NCI-H774 (cell line): Measurements from ENCODE around the gene TGFBR3L.
"Not testable (repeated sequence)": the region's sequence is repeated elsewhere in the genome, so short reads cannot be mapped to it uniquely, and the experiment has no call there.

Experiments used
- DNase-seq: peaks from one replicate; lab custom pipeline; 2025; lab: John Stamatoyannopoulos, UW

TGFBR3L gene

DNA sequence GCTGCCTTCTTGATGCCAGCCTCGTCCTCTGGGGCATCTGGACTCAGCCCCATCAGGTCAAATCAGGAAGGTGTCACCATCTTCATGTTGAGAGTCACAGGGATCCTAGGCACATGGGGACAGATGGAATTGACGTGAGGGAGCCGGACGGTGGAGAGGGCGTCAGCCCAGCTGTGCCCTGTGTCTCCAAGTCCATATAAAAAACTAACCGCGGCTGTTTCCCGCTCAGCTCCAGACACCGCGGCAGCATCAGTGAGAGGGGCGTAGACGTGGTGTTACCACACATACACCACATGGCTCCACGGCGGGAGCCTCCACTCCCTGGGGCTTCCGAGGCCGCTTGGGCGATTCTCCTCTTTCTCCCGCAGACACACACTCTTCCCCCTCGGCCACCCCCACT, 34.8 kb upstream of the TGFBR3L start:
- no peak for DNase-seq

DNA sequence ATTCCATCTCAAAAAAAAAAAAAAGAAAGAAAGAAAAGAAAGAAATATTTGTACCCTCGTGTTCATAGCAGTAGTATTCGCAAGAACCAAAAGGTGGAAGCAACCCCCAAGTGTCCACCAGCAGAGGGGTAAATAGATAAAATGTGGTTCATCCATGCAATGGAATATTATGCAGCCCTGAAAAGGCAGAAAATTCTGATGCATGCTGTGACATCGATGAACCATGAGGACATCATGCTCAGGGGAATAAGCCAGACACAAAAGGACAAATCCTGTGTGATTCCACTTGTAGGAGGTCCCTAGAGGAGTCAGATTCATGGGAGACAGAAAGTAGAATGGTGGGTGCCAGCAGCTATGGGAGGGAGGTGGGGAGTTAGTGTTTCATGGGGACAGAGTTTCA, 32.7 kb upstream of the TGFBR3L start:
- DNase-seq = no peak

DNA sequence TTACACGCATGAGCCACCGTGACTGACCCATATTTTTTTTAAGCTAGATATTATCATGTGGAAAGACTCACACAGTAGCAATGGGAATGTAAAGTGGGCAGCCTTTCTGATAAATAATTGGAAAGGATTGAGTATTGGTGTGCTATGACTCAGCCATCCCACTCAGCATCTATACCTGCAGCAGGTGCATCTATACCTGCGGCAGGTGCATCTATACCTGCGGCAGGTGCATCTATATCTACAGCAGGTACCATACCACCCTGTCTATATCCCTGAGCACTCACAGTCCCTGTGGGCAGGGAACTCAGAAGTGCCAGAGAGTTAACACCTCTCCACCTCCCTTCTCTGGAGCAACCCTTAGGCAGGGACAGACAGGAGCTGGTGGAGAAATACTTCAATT, 31.5 kb upstream of the TGFBR3L start:
- no peak for DNase-seq

GRCh38 chr19:7883796-7884570, 30.6 kb upstream of the TGFBR3L start:
- DNase-seq = no peak

- no peak for DNase-seq
Measured at GRCh38 chr19:7885818-7886217, 28.8 kb upstream of the TGFBR3L start.

DNA sequence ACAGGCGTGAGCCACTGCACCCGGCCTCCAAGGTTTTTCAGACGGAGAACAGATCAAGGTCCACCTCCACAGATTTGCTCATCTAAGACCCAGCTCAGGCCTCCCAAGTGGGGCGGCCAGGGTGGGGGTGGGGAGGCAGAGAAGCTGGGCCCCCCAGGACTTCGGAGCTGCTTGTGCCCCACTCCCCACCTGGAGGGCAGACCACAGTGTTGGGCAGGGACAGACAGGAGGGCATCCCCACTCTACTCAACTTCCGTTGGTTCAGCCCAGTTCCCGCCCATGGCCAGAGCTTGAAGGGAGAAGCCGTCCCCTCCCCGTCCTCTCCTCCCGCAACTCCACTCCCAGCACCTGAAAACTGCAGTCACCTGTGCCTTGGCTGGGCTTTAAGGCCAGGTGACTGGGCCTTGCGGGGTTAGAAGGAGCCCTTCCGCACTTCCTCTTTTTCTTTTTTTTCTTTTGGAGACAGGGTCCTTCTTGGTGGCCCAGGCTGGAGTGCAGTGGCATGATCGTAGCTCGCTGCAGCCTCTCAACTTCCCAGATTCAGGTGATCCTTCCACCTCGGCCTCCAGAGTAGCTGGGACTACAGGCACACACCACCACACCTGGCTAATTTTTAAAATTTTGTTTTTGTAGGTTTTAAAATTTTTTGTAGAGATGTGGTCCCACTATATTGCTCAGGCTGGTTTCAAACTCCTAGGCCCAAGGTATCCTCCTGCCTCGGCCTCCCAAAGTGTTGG, 27.1 kb upstream of the TGFBR3L start:
- no peak for DNase-seq

DNA sequence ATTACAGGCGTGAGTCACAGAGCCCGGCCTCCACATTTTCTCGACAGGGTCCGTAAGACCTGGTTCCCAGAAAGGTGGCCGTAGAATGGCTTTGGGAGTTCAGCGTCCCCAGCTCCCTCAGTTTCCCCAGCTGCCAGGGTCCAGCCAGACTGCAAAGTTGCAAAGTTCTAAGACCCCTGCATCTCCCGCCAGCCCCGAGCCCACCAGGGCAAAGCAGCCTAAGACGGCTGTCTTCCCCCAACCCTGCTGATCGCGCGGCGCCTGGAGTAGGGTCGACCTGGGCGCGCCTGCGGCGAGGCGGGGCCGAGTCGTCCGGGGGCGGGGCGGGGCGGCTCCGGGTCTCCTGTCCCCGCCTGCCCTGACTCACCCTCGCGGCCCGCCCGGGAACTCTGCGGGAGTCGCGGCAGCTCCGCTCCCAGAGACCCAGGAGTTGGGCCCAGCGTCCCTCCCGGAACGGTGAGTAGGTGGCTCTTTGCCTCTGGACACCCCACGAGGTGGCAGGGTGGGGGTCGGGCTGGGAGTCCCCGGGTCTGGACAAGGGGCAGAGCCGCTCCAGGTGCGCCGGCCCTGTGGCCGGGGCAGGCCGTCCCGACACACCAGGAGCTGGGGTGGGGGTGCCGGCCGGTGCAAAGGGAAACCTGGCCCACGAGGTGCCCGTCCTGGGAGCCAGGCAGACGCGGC, 26.3 kb upstream of the TGFBR3L start, which contains the start of gene LRRC8E:
Gene LRRC8E, plus strand, starts transcription at position 366 of the 681 bp plus-strand sequence. CDS start 7,094 bp downstream, outside the sequence.
- peak; percentile 7 for DNase-seq

DNA sequence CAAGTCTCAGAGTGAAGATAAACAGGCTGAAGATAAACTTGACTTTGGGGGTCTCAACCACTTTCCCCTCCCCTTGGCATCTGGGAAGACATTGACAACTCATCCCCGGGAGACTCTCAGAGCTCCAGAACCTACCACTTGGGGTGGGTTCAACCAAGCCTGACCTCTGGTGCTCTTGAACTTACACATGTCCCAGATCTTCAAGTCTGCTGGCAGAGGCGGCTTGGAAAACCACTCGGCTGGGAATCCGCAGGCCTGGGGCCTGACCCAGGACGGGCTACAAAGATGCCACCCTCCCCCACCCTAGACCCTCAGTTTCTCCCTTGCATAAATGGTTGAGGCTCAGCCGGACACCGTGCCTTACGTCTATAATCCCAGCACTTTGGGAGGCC, 25.8 kb upstream of the TGFBR3L start:
- DNase-seq = no peak

DNA sequence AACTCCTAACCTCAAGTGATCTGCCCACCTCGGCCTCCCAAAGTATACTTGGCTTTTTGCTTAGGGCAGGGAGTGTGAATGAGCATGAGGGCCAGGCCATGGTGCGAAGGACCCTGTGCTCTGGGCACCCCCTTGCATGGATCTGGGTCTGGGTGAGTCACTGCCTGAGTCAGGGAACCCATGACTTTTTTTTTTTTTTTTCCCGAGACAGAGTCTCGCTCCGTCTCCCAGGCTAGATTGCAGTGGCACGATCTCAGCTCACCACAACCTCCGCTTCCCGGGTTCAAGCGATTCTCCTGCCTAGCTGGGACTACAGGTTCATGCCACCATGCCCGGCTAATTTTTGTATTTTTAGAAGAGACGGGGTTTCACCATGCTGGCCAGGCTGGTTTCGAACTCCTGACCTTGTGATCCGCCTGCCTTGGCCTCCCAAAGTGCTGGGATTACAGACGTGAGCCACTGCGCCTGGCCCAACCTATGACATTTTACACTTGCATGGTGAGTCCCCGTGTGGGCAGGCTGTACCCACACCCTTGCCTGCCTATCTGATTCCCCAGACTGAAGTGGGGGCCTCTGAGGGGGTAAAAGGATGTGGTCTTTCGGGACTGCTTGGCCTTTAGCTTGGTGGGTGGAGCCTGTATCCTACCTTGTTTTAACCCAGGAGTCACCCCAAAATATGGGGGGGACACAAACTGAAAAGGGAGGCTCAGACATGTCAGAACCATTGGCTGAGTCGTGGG, 21.1 kb upstream of the TGFBR3L start:
- not testable (repeated sequence) for DNase-seq

DNA sequence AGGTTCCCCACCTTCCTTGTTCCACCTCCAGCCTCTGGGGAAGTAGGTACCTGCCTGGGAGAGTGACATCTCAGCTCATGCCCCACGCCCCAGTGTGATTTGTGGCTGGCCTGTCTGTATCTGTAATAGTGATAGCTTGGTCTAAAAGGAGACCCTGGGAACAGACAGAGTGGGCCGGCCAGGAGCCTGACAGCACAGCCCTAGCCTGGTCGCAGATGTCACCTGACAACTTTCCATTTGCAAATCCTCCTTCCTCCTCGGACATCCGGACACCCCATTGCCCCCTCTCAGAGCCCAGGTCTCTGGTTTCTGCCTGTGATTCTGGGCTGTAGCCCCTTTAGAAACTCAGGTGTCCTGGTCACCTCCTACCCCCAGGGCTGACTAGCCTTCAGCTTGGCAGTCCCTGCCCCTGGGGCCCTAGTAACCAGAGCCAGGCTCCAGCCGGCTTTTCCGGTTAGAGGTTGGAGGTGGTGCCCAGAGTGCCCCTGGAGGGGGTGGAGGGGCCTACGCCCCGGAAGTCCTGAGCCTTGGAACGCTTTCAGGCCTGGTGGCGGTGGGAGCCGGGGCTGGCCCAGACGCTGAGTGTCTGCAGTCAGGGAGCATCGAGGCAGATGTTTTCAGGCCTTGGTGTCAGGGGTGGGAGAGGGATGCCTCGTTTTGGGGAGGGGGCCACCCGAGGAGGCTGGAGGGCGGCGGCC, 19.9 kb upstream of the TGFBR3L start:
- DNase-seq = no peak

DNA sequence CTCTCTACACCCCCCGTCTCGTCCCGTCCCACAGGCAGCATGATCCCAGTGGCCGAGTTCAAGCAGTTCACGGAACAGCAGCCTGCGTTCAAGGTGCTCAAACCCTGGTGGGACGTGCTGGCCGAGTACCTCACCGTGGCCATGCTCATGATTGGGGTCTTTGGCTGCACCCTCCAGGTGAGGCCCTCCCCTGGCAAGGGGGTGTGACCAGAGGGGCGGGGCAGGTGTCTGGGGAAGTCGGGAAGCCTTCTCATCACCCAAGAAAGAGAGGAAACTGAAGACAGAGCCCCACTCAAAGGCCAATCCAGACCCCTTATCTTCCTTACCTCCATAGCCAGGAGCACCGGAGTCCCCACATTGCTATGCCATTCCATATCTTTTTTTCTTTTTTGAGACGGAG, 19.1 kb upstream of the TGFBR3L start:
- no peak for DNase-seq

DNA sequence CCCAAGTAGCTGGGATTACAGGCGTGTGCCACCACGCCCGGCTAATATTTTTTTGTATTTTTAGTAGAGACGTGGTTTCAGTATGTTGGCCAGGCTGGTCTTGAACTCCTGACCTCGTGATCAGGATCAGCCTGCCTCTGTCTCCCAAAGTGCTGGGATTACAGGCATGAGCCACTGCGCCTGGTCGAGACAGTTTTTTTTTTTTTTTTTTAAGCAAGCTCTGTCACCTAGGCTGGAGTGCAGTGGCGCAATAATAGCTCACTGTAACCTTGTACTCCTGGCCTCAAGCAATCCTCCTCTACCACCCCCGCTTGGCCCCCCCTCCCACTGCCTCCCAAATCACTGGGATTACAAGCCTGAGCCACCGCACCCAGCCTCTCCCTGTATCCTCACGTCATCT, 17.3 kb upstream of the TGFBR3L start:
- DNase-seq = no peak

GRCh38 chr19:7898967-7899366, 15.7 kb upstream of the TGFBR3L start:
- DNase-seq = no peak

DNA sequence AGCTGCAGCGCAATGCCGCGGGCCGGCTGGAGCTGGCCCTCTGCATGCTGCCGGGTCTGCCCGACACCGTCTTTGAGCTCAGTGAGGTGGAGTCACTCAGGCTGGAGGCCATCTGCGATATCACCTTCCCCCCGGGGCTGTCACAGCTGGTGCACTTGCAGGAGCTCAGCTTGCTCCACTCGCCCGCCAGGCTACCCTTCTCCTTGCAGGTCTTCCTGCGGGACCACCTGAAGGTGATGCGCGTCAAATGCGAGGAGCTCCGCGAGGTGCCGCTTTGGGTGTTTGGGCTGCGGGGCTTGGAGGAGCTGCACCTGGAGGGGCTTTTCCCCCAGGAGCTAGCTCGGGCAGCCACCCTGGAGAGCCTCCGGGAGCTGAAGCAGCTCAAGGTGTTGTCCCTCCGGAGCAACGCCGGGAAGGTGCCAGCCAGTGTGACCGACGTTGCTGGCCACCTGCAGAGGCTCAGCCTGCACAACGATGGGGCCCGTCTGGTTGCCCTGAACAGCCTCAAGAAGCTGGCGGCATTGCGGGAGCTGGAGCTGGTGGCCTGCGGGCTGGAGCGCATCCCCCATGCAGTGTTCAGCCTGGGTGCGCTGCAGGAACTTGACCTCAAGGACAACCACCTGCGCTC, 14.8 kb upstream of the TGFBR3L start:
- no peak for DNase-seq

- no peak for DNase-seq
Measured at GRCh38 chr19:7900401-7900870, 14.2 kb upstream of the TGFBR3L start.

DNA sequence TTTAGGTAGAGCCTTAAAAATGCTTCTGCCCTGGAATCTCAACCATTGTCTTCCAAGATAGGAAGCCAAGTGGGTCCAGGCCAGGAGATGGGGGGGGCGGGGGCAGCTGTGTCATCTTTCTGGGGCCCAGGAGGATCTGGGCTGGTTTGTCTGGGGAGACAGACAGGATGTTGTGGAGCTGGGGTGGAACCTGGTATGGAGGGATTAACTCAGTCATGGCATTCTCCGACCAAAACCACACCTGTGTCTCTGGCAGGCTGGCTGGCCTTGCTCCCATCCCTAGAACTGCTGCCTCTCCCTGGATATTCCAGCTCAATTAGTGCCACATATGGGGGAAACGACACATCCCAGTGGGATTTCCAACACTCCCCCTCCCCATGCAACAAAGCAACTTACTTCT, 13.7 kb upstream of the TGFBR3L start:
- no peak for DNase-seq

- DNase-seq = no peak
Measured at GRCh38 chr19:7901337-7901736, 13.3 kb upstream of the TGFBR3L start.

- no peak for DNase-seq
Measured at GRCh38 chr19:7902796-7903243, 11.8 kb upstream of the TGFBR3L start.

GRCh38 chr19:7903244-7904073, 11.2 kb upstream of the TGFBR3L start, which contains the start of gene MAP2K7:
Gene MAP2K7 (plus strand): TSS chr19:7903877. CDS start chr19:7903945, 68 bp downstream.
- DNase-seq = peak; percentile 98
